Mucosa of rectum (tissue), 2 donors: ENCODE data around the gene LRRC28.

Experiments
- H3K27ac ChIP-seq, 2 donors: one replicate each; pipeline ENCODE4 v1.7.0; 2013; ENCODE audit warnings: inconsistent platforms in 2 of 2, low read depth in 2 of 2, low read length in 2 of 2
- H3K27me3 ChIP-seq, 2 donors: one replicate each; pipeline ENCODE4 v1.7.0; 2013; ENCODE audit warnings: low read length in 2 of 2; ENCODE audit not compliant: control insufficient read depth in 2 of 2, insufficient read depth in 2 of 2
- H3K36me3 ChIP-seq, 2 donors: one replicate each; pipeline ENCODE4 v1.7.0; 2013; ENCODE audit warnings: low read length in 2 of 2; ENCODE audit not compliant: control insufficient read depth in 2 of 2, insufficient read depth in 2 of 2
- H3K4me1 ChIP-seq, 2 donors: one replicate each; pipeline ENCODE4 v1.7.0; 2013; ENCODE audit warnings: low read length in 2 of 2, mild to moderate bottlenecking in 1 of 2; ENCODE audit not compliant: control insufficient read depth in 2 of 2, insufficient read depth in 2 of 2
- H3K4me3 ChIP-seq, 2 donors: one replicate each; pipeline ENCODE4 v1.7.0; 2013; ENCODE audit warnings: low read length in 2 of 2
- H3K9ac ChIP-seq, 2 donors: one replicate each; pipeline ENCODE4 v1.7.0; 2013; ENCODE audit warnings: low read length in 2 of 2, low read depth in 1 of 2, mild to moderate bottlenecking in 1 of 2
- H3K9me3 ChIP-seq, 2 donors: one replicate each; pipeline ENCODE4 v1.7.0; 2013; ENCODE audit warnings: low read length in 2 of 2; ENCODE audit not compliant: control insufficient read depth in 2 of 2
- donor health status: healthy.
- donor health status: Normal muscosa, but diverticular disease.

The LRRC28 gene

GRCh38 chr15:99267957-99268356 is 16.7 kb downstream of the LRRC28 start:
- Histone ChIP-seq H3K27ac (no peak overlapping the region), H3K27me3 (no peaks in the 10 kb centered on the region), H3K9ac (no peak overlapping the region), H3K36me3 (peaks cover 0 to 5% of the 10 kb centered on the region in 2 donors), H3K4me3 (no peak overlapping the region), H3K9me3 (no peaks in the 10 kb centered on the region), H3K4me1 (peaks cover 2 to 6% of the 10 kb centered on the region in 2 donors)

GRCh38 chr15:99268431-99268830 is 17.1 kb downstream of the LRRC28 start:
- Histone ChIP-seq H3K9ac (no peak overlapping the region), H3K27me3 (no peaks in the 10 kb centered on the region), H3K27ac (no peak overlapping the region), H3K36me3 (peaks cover 0 to 4% of the 10 kb centered on the region in 2 donors), H3K4me1 (peaks cover 2 to 6% of the 10 kb centered on the region in 2 donors), H3K4me3 (no peak overlapping the region), H3K9me3 (no peaks in the 10 kb centered on the region)

- Histone ChIP-seq H3K4me1 (no peaks in the 10 kb centered on the region), H3K27ac (no peak overlapping the region), H3K27me3 (no peaks in the 10 kb centered on the region), H3K9ac (no peak overlapping the region), H3K9me3 (no peaks in the 10 kb centered on the region), H3K4me3 (no peak overlapping the region), H3K36me3 (no peaks in the 10 kb centered on the region)
Observed at GRCh38 chr15:99273801-99274200, 22.5 kb downstream of the LRRC28 start.

- H3K4me1 ChIP-seq = no peaks in the 10 kb centered on the region
- H3K9ac ChIP-seq = no peak overlapping the region
- no peaks in the 10 kb centered on the region for H3K9me3 ChIP-seq
- no peak overlapping the region for H3K4me3 ChIP-seq
- no peak overlapping the region for H3K27ac ChIP-seq
- no peaks in the 10 kb centered on the region for H3K36me3 ChIP-seq
- H3K27me3 ChIP-seq = no peaks in the 10 kb centered on the region
Observed at GRCh38 chr15:99275061-99275460, 23.8 kb downstream of the LRRC28 start.

GRCh38 chr15:99275525-99276128 is 24.3 kb downstream of the LRRC28 start:
- Histone ChIP-seq H3K4me3 (no peak overlapping the region), H3K4me1 (no peaks in the 10 kb centered on the region), H3K27ac (no peak overlapping the region), H3K36me3 (no peaks in the 10 kb centered on the region), H3K27me3 (no peaks in the 10 kb centered on the region), H3K9me3 (no peaks in the 10 kb centered on the region), H3K9ac (no peak overlapping the region)

- no peaks in the 10 kb centered on the region for H3K4me1 ChIP-seq
- no peak overlapping the region for H3K4me3 ChIP-seq
- H3K9ac ChIP-seq = no peak overlapping the region
- H3K36me3 ChIP-seq = no peaks in the 10 kb centered on the region
- H3K27ac ChIP-seq = no peak overlapping the region
- H3K9me3 ChIP-seq = no peaks in the 10 kb centered on the region
- no peaks in the 10 kb centered on the region for H3K27me3 ChIP-seq
Observed at GRCh38 chr15:99279290-99279689, 28.0 kb downstream of the LRRC28 start.

- Histone ChIP-seq H3K4me3 (no peak overlapping the region), H3K9me3 (no peaks in the 10 kb centered on the region), H3K4me1 (no peaks in the 10 kb centered on the region), H3K9ac (no peak overlapping the region), H3K36me3 (no peaks in the 10 kb centered on the region), H3K27me3 (no peaks in the 10 kb centered on the region), H3K27ac (no peak overlapping the region)
Observed at GRCh38 chr15:99279827-99280226, 28.5 kb downstream of the LRRC28 start.

GRCh38 chr15:99282121-99282520 is 30.8 kb downstream of the LRRC28 start:
- Histone ChIP-seq H3K27ac (no peak overlapping the region), H3K4me1 (no peaks in the 10 kb centered on the region), H3K4me3 (no peak overlapping the region), H3K9me3 (no peaks in the 10 kb centered on the region), H3K9ac (no peak overlapping the region), H3K27me3 (no peaks in the 10 kb centered on the region), H3K36me3 (no peaks in the 10 kb centered on the region)

- no peak overlapping the region for H3K9ac ChIP-seq
- H3K36me3 ChIP-seq = no peaks in the 10 kb centered on the region
- no peak overlapping the region for H3K27ac ChIP-seq
- no peaks in the 10 kb centered on the region for H3K27me3 ChIP-seq
- no peak overlapping the region for H3K4me3 ChIP-seq
- H3K4me1 ChIP-seq = no peaks in the 10 kb centered on the region
- H3K9me3 ChIP-seq = no peaks in the 10 kb centered on the region
Observed at GRCh38 chr15:99282586-99282985, 31.3 kb downstream of the LRRC28 start.

GRCh38 chr15:99283717-99284116 is 32.4 kb downstream of the LRRC28 start:
- H3K27me3 ChIP-seq = no peaks in the 10 kb centered on the region
- H3K4me3 ChIP-seq = no peak overlapping the region
- no peak overlapping the region for H3K9ac ChIP-seq

GRCh38 chr15:99291643-99292042 is 40.4 kb downstream of the LRRC28 start:
- H3K9me3 ChIP-seq = no peaks in the 10 kb centered on the region
- H3K36me3 ChIP-seq = peaks cover 0 to 2% of the 10 kb centered on the region in 2 donors
- H3K4me1 ChIP-seq = no peaks in the 10 kb centered on the region
- H3K27me3 ChIP-seq = no peaks in the 10 kb centered on the region
- no peak overlapping the region for H3K27ac ChIP-seq
- H3K9ac ChIP-seq = no peak overlapping the region
- no peak overlapping the region for H3K4me3 ChIP-seq

More at GRCh38 chr15:99283717-99284116, 32.4 kb downstream of the LRRC28 start:
- Histone ChIP-seq H3K27ac (no peak overlapping the region), H3K36me3 (no peaks in the 10 kb centered on the region), H3K9me3 (no peaks in the 10 kb centered on the region), H3K4me1 (no peaks in the 10 kb centered on the region)
